Lower lobe of right lung (tissue), 2 donors: ENCODE results near the gene IFT122. TPM values are rescaled to one million over a fixed set of nuclear protein-coding genes. Genes with fewer than 3 reads are reported as not detected.

Source experiments
- ATAC-seq, 2 donors: fragments of 200-7000 bp; cut with Tn5 transposase; one replicate each; pipeline ENCODE4 v1.9.1; 2020 to 2022; ENCODE audit warnings: mild to moderate bottlenecking in 2 of 2, moderate library complexity in 2 of 2
- DNase-seq: peaks from one replicate; pipeline ENCODE4 v3.0.0-alpha.2; 2020
- H3K27ac ChIP-seq: fragments of 200-600 bp; one replicate; pipeline ENCODE4 v1.8.0; 2022
- H3K27me3 ChIP-seq: fragments of 200-600 bp; one replicate; pipeline ENCODE4 v1.8.0; 2022; ENCODE audit warnings: low read depth
- H3K36me3 ChIP-seq: fragments of 200-600 bp; one replicate; pipeline ENCODE4 v1.8.0; 2022; ENCODE audit warnings: mild to moderate bottlenecking
- H3K4me1 ChIP-seq: fragments of 200-600 bp; one replicate; pipeline ENCODE4 v1.8.0; 2022
- H3K4me3 ChIP-seq: fragments of 200-600 bp; one replicate; pipeline ENCODE4 v1.8.0; 2022; ENCODE audit warnings: mild to moderate bottlenecking
- H3K9me3 ChIP-seq: fragments of 200-600 bp; one replicate; pipeline ENCODE4 v1.8.0; 2022
- CTCF ChIP-seq: fragments of 200-600 bp; IDR thresholded peaks from one replicate; pipeline ENCODE4 v1.8.0; 2022; ENCODE audit warnings: antibody characterized with exemption, mild to moderate bottlenecking
- intact Hi-C: fragments of 100-400 bp; cut with DNase I; formaldehyde crosslinking; loops from one replicate; pipeline ENCODE4 v1.11.0; 2022
- total RNA-seq: library from RNA; stranded (reverse); fragmentation: NEBNext Ultra II Directional; extraction: Animal tissue kit (Norgen Biotek cat#: 25700); gene quantifications from one replicate; pipeline ENCODE4 v1.2.1, GENCODE V29; 2021
- donor health status: DM: no; HTN: yes; CAD: no; lungs with severe emphysema.

The IFT122 gene
- total RNA-seq, 1 donor from 2014 or later = 29.9 TPM

GRCh38 chr3:129399145-129399894 is 40.7 kb upstream of the IFT122 start:
- Histone ChIP-seq H3K4me3 (peak overlapping the region; percentile 91), H3K27ac (peak overlapping the region; percentile 96), H3K9me3 (no peaks in the 10 kb centered on the region), H3K36me3 (peaks cover 14% of the 10 kb centered on the region), H3K4me1 (peaks cover 23% of the 10 kb centered on the region), H3K27me3 (no peaks in the 10 kb centered on the region)
- intact Hi-C loops = no loop called here
- TF ChIP-seq CTCF = peak; percentile 80
- DNase-seq = peak; percentile 78
- ATAC-seq = peak; percentile 91 to 96

GRCh38 chr3:129399895-129400357 is 40.1 kb upstream of the IFT122 start:
- Histone ChIP-seq H3K4me1 (peaks cover 23% of the 10 kb centered on the region), H3K27ac (peak overlapping the region; percentile 96), H3K4me3 (peak overlapping the region; percentile 91), H3K9me3 (no peaks in the 10 kb centered on the region), H3K36me3 (peaks cover 14% of the 10 kb centered on the region), H3K27me3 (no peaks in the 10 kb centered on the region)
- TF ChIP-seq CTCF = no peak
- intact Hi-C loops = no loop called here
- DNase-seq (no peak), ATAC-seq (peak in 1 of 2 donors; percentile 11)

GRCh38 chr3:129402210-129402609 is 37.8 kb upstream of the IFT122 start:
- Histone ChIP-seq H3K9me3 (no peaks in the 10 kb centered on the region), H3K27me3 (no peaks in the 10 kb centered on the region), H3K4me1 (peaks cover 23% of the 10 kb centered on the region), H3K36me3 (no peaks in the 10 kb centered on the region), H3K27ac (no peak overlapping the region), H3K4me3 (no peak overlapping the region)
- DNase-seq (no peak), ATAC-seq (no peak)
- no peak for TF ChIP-seq CTCF
- intact Hi-C loops = no loop called here

- Histone ChIP-seq H3K27me3 (no peaks in the 10 kb centered on the region), H3K36me3 (no peaks in the 10 kb centered on the region), H3K9me3 (no peaks in the 10 kb centered on the region), H3K27ac (no peak overlapping the region), H3K4me3 (no peak overlapping the region), H3K4me1 (peaks cover 21% of the 10 kb centered on the region)
- no peak for TF ChIP-seq CTCF
- intact Hi-C loops = no loop called here
- DNase-seq = no peak
- ATAC-seq = no peak
Measured at GRCh38 chr3:129402616-129403015, 37.4 kb upstream of the IFT122 start.

- intact Hi-C loops = no loop called here
- Histone ChIP-seq H3K27me3 (no peaks in the 10 kb centered on the region), H3K27ac (no peak overlapping the region), H3K4me1 (peaks cover 13% of the 10 kb centered on the region), H3K9me3 (no peaks in the 10 kb centered on the region), H3K36me3 (no peaks in the 10 kb centered on the region), H3K4me3 (no peak overlapping the region)
- no peak for DNase-seq
- no peak for TF ChIP-seq CTCF
- no peak for ATAC-seq
Measured at GRCh38 chr3:129403450-129403849, 36.6 kb upstream of the IFT122 start.
